HG03520 (cell line): ENCODE results near the gene LAMB4.
"Not testable (repeated sequence)": the region's sequence is repeated elsewhere in the genome, so short reads cannot be mapped to it uniquely, and the experiment has no call there.

Source experiments
- ATAC-seq: cut with Tn5 transposase; IDR thresholded peaks from one replicate; pipeline ENCODE4 v1.9.1; 2021; ENCODE audit warnings: mild to moderate bottlenecking, moderate library complexity; ENCODE audit not compliant: unreplicated experiment

Gene LAMB4

DNA sequence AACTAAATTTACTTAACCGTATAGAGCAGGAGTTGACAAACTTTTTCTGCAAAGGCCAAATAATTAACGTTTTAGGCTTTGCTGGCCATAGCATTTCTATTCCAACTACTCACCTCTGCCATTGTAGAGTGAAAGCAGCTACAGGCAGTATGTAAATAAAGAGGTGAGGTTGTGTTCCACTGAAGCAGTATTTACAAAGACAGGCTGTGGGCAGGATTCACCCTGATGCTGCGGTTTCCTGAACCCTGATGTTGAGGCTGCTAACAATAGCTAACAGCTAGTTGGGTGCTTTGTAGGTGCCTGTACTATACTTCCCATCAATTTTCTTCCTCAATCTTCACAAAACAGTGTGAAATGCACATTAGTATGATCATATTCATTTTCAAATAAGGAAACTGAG, 80.2 kb downstream of the LAMB4 start:
- ATAC-seq = peak; percentile 48

DNA sequence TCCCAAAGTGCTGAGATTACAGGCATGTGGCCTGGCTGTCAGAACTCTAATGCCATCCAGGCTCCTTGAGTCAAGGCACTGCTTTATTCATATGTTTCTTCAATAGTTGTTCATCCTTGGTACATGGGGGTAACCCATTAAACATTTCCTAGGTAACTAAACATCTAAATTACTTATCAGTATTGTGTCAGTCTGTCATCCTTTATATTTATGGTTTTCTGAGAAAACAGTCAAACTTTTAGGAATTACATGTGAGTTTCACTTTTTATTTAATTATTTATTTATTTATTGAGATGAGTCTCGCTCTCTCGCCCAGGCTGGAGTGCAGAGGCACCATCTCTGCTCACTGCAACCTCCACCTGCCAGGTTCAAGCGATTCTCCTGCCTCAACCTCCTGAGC, 81.7 kb downstream of the LAMB4 start:
- no peak for ATAC-seq

DNA sequence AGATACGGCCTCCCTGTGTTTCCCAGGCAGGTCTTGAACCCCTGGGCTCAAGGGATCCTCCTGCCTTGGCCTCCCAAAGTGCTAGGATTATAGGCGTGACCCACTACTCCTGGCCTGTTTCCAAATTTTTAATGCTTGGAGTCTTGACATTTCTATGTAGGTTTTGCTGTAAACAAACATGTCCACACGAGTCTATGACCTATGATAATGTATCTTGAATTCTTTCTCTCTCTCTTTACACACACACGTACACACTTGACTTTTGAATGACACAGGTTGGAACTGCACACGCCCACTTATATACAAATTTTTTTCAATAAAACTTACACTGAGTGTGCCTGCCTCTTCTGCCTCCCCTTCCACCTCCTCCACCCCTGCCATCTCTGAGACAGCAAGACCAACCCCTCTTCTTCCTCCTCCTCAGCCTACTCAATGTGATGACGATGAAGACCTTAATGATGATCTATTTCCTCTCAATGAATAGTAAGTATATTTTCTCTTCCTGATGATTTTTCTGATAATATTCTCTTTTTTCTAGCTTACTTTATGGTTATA, 83.1 kb downstream of the LAMB4 start:
- no peak for ATAC-seq

DNA sequence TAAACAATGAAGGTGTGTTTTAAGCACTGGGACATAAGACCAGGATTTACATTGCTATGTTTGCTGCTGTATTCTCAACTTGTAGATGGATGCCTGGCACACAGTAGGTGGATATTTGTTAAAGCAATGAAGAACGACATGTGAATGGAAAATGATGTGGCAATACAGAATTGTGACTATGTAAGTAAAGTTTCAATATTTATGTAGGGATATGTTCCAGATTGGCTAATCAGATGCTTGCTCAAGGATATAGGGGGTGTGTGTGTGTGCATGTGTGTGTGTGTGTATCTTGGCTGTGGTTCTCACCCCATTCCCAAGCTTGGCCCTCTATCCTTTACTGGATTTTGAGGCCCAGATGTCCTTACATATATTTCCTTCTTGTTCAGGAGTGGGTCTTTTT, 84.5 kb downstream of the LAMB4 start:
- ATAC-seq = no peak

DNA sequence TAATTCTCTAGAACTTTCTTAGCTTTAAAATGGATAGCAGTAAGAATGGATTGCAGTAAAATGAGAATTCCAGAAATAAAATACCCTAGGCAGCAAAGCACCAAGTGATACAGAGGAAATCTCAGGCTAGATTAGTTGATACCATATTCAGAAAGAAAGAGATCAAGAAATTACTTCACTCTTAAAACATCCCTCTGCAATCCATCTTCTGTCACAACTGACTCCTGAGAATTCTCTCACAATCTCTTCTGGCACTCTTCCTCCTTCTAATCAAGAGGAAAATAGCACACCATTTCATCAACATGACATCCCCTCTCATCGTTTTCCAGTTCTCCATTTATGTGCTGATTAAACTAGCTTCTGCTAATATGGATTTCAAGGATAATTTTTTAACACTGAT, 85.0 kb downstream of the LAMB4 start:
- no peak for ATAC-seq

DNA sequence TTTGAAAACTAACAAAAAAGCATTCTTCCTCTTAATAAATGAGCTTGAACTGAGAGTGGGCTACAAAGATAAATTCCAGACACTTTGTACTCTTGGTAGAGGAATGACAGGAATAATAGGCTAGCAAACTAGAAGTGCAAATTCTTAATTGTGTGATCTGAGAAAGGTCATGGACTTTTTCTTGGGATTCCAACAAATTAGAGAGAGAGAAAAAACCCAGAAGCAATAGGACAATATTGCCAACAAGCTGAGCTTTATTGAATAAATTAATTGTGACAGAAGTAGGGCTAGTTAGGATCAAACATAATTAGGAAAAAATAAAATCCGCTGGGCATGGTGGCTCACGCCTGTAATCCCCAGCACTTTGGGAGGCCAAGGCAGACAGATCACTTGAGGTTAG, 85.8 kb downstream of the LAMB4 start:
- no peak for ATAC-seq

DNA sequence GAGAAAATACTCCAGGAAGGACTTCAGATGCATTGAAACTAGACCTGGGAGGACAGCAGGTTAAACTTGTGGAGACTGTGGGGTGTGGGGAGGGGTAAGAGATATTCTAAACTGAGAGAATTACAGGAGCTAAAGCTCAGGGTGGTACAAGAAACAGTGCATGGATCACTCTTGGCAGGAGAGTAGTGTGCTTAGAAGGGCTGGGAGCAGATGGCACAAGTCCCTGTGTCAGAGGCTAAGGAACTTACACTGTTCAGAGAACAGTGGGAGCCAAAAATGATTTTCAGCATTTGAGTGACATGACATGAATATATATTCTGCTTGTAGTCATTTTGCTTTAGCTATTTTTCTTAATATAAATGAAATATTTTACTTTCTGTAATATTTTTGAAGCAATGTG, 91.2 kb downstream of the LAMB4 start:
- no peak for ATAC-seq

DNA sequence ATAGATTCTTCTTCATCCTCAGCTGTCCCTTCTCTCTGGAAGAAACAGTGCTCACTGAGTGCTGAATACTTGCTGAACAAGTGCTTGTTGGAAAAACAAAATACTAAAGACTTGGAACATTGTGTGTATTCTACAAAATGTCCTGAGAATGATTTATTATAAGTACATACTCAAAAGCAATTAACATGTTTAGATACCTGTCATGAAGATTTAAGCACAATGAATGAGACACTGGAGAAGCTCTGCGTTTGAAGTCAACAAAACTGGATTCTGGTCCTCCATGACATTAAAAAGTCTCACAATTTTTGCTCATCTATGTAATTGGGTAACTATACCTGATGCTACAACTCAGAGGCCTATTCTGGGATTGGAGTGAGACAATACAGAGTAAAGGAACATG, 92.4 kb downstream of the LAMB4 start:
- no peak for ATAC-seq

DNA sequence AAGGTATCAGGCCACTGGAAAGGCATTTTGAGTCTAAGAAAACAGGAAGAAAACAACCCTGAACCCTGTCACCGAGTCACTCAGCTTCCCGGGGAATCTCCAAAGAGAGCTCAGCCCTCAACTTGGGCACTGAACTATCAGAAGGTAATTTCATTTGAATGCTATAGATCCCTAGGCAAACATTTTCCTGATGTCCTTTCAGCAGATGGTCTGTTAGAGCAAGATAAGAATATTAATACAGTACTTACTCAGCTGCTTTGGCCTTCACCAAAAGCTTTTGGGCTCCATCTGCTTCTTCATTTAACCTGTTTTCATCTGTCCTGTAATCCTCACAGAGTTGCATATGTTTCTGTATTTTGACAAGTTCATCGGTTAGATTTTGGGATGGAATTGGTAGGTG, 93.0 kb downstream of the LAMB4 start:
- ATAC-seq = no peak

DNA sequence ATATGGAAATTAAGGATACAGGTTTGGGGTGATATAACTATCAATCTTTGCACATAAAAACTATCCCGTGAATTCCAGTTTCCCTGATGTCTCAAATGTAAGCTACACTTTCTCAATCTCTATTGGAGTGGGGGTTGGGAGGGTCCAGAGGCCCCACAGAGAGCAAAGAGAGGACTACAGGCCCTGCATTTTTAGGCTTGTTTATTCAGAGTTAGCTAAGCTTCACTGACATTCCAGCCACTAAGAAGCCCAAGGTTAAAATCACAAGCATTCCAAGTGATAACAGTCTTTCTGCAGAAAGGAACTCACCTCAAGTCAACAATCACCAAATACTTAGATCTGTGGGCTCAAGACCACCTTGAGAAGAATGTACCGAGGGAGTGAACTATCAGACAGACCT, 95.6 kb downstream of the LAMB4 start:
- ATAC-seq = no peak

DNA sequence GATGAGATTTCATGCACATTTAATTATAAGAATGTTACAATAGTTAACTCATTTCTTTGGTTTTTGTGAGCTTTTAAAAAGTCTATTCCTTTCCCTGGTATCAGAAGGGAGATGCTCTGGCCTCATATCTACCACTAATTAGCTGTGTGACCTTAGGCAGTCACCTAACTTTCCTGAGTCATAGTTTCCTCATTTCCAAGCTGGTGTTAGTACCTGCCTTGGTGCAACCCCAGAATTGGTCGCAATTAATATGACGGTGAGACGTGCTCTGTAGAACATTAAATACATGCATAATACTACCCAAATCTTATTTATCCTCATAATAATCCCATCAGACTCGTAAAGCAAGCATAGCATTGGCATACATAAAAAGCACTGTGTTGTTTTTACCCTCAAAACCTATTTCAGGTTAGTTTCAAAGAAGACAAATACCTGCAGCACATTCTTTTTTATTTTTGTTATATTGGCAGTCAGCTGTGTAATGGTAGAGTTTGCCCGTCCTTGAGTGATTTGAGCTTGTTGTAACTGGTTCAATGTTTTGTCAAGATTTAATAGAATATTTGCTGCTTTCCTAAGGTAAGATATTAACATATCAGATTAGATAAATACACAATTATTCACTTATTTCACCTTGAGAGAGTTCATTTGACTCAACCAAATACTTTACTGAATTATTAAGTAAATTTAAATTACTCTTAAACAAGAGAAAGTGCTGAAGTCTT, 96.2 kb downstream of the LAMB4 start:
- ATAC-seq = no peak

DNA sequence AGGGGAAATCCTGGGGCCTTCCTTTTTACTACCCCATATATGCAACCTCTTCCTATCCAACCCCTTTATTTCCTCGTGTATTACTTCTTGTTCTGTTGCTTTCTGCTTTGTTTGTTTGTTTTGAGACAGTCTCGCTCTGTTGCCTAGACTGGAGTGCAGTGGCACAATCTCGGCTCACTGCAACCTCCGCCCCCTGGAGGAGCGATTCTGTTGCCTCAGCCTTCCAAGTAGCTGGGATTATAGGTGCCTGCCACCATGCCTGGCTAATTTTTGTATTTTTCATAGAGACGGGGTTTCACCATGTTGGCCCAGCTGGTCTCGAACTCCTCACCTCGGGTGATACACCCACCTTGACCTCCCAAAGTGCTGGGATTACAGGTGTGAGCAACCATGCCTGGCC, 96.9 kb downstream of the LAMB4 start:
- ATAC-seq = not testable (repeated sequence)

DNA sequence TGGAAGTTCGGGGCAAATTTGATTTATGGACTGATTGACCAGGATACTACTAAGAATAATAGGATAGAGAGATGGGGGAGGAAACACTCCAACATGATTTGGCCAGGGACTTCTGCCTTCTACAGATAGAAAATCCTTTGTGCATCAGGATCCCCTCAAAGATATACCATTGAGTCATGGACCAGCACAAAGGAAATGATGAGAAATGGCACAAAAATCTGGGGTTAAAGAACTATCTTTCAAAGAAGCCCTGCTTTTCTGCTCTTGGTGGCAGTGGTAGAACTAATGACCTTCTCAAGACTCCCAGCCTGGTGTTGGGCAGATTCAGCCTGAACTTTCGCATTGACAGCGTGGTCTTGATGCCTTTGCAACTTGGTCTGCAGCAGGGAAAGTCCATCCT, 99.6 kb downstream of the LAMB4 start:
- no peak for ATAC-seq

DNA sequence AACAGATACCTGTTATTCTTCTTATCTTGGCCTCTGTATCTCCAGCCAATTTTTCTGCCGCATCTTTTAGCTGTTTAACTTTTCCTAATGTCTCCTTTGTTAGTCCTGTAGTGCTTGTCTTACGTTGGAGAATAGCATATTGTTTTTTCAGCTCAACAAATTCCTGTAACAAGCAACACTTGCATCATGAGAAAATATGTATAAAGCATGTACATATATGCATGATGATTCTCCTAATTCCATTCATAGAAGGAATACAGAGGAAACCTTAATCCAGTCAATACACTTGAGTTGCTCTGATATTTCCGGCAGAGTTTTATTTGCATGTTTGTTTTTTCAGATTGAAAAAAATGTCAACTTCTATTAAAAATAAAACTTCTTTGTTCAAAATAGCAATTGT, 101.1 kb downstream of the LAMB4 start:
- ATAC-seq = no peak

DNA sequence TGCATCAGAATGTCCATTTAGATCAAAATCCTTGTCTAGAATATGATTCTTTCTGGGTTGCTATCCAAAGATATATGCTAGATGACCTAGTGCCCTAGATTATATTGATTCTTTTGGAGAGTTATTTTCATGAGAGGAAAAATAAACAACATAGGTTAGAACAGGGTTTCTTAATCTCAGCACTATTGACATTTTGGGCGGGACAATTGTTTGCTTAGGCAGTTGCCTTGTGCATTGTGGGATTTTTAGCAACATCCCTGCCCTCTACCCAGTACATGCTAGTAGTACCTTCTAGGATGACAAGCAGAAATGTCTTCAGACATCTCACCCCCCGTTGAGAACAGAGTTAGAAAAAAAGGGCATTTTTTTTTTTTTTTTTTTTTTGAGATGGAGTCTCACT, 102.0 kb downstream of the LAMB4 start:
- ATAC-seq = no peak

DNA sequence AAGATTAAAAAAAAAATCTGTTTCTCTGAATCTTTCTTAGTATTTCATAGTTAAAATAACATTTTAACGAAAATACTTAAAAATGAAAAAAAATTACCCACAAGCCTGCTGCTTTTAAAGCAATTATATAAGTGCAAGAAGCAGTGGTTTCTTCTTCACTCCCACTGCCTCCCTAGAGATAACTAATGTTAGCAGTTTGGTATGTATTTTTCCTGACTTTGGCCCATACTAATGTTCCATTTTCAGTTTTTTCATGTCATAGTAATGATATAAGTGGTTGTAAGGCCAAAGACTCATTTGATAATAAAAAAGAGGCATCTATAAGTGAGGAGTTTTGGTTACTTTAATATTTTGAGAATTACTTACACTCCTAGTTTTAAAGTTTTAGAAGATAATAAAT, 102.9 kb downstream of the LAMB4 start:
- no peak for ATAC-seq

DNA sequence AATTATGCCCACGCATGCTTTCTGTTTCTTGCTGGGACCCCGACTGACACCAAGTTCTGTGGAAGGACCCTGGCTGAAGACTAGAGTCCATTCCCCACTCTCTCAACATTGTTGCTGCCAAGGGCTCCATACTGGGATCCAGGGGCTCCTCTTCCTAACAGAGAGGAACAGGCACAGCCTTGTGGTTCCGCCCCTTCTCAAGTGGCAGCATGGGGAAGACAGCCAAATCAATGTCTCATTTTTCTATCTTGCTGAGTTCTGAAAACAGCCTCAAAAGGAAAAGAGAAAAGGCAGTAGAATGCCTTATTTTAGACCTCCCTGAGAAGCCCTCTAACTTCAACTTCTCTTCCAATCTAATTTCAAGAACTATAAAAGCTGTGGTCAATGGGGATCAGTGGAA, 103.5 kb downstream of the LAMB4 start:
- ATAC-seq = no peak

DNA sequence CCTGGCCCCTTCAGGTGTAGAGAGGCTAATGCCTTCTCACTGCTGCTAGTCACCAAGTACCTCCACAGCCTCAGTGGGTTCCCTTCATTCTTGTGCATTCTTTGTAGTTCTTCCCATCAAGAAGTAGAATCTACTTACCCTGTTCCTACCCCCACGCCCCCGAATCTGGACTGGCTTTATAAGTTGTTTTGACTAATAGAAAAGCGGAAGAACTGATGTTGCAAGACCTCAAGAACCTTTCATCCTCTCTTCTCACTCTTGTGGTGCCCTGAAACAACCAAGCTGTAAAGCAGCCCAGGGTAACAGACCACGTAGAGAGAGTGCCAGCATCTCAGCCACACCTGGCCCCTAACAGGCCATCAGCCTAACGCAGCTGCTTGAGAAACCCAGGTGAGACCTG, 104.0 kb downstream of the LAMB4 start:
- ATAC-seq = no peak

DNA sequence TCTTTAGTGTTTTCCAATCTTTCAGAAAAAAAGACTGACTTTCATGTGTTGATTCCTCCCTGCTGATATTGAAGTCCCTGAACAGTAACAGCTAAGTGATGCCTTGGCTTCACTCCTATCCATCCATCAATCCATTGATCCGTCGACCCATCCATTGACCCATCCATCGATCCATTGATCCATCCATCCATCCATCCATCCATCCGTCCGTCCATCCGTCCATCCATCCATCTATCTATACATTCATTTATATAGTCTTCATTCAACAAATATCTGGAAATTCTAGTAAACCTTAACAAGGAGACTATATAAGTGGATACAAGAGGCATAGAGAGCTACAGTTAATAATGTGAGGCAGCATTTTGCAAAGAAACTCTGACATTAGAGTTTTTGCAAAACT, 105.6 kb downstream of the LAMB4 start:
- ATAC-seq = no peak

DNA sequence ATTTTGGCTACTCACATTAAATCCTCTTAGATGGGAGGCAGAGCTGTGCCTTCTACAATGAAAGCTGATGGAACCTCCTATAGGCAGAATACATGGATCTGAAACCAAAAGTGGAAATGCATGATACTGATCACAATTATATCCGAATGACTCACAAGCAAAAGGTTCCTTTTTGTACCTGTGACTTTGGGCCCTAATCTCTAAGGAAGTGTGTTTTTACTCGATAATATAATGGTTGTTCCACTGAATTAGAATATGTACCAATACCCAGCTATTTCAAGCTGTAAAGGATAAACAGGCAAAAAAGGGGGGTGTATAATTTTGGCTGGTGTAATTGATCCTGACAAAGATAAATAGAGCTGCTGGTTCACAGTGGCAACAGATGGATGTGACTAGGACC, 109.6 kb downstream of the LAMB4 start:
- no peak for ATAC-seq

DNA sequence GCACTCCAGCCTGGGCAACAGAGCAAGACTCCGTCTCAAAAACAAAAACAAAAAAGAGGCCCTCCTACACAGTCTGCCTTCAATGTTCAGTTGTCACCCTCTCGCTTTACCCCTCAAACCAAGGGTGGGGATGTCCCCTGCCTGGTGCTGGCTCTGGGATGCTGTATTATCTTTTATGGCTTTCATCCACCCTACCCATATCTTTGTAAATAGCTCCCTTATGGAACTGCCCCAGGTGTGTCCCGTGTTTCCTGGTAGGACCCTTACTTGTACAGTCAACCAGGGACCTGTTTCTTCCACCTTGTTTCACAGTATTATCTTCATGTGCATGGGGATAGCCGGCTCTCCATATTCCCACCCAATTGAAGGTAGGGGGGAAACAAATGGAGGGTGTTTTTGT, 111.5 kb downstream of the LAMB4 start:
- ATAC-seq = no peak

DNA sequence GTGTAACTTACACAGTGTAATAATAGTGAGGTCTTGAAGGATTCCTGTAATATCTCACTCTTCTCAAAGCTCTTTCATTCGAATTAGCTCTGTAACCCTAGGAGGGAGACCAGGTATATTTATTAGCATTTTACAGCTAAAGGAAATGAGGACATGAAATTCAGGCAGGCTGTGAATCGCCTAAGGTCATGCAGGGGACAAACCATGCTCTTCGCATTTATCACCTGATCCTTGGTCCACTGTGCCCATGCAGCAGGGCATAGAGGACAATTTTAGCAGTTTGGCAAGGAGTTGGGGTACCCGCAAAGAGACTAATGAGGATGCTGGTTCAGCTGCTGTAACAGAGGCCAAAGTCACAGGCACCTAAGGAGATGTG, 112.4 kb downstream of the LAMB4 start:
- ATAC-seq = no peak
